Suppressor macrophage treated with lipopolysaccharide for 4 hours (primary cell): Measurements from ENCODE around the gene RBBP8.
A peak's percentile ranks its signal among the peaks of the same experiment; 100 is the strongest.

Experiments used
- DNase-seq: peaks from one replicate; pipeline ENCODE4 v3.0.0-alpha.2; 2020

The RBBP8 gene

GRCh38 chr18:23065234-23065806 lies 132.2 kb downstream of the RBBP8 start:
- DNase-seq: no peak

GRCh38 chr18:23066060-23066459 lies 132.9 kb downstream of the RBBP8 start:
- no peak for DNase-seq

GRCh38 chr18:23066504-23067039 lies 133.4 kb downstream of the RBBP8 start:
- DNase-seq: no peak

DNA sequence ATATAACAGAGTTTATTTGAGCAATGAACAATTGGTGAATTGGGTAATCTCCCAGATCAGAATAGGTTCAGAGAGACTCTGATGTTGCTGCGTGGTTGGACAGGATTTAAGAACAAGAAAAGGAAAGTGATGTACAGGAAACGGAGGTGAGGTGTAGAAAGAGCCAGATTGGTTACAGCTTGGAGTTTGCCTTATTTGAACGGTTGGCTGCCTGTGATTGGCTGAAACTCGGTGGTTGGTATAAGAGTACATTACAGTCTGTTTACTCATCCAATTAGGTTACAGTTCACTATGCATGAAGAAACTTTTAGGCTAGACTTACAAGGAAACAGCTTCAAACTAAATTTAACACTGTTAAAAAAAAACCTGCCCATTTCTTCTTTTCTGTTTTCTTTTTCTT lies 134.1 kb downstream of the RBBP8 start:
- no peak for DNase-seq

DNA sequence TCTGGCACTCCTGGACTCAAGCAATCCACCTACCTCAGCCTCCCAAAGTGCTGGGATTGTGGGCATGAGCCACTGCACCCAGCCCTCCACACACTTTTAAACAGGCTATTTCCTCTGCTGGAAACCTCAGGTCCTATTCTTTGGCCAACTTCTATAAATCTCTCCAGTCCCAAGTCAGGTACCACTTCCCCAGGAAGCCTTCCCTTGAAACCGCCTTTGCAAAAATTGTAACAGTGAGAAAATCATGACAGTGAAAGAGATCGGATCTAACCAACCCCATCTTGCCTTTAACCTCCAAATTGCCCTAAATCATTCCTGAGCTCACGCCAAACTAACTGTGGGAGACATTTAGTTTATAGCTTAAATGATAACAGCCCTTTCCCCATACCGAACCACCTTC lies 134.9 kb downstream of the RBBP8 start:
- DNase-seq: no peak

- DNase-seq: peak; percentile 55
Measured at GRCh38 chr18:23068570-23069310, 135.6 kb downstream of the RBBP8 start.

DNA sequence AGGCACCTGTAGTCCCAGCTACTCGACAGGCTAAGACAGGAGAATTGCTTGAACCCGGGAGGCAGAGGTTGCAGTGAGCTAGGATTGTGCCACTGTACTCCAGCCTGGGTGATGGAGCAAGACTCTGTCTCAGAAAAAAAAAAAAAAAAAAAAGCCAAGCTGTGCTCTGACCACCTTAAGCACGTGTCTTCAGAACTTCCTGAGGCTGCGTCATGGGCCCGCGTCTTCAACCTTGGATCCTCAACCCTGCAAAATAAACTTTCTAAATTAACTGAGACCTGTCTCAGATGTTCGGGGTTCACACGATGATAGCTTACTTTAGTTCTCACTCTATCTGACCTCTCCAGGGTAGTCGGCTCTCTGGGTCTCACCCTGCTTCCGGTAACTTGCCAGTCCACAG lies 136.4 kb downstream of the RBBP8 start:
- DNase-seq: no peak

DNA sequence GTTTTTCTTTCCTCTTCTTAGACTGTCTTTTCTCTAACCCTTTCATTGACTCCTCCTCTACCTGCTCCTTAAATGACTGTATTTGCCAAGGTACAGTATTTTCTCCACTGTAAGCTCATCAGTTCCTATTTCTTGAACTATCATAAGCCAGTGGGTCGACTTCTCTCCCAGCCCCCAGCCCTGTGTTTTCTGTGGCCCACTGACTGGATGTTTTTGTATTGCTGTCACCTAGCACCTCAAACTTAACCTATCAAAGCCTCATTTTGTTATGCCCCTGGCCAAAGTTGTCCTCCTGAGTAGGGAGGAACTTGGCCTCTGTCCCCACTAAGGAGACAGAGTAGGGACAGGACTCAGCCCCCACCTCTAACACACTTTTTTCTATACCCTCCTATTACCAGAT lies 136.8 kb downstream of the RBBP8 start:
- no peak for DNase-seq

DNA sequence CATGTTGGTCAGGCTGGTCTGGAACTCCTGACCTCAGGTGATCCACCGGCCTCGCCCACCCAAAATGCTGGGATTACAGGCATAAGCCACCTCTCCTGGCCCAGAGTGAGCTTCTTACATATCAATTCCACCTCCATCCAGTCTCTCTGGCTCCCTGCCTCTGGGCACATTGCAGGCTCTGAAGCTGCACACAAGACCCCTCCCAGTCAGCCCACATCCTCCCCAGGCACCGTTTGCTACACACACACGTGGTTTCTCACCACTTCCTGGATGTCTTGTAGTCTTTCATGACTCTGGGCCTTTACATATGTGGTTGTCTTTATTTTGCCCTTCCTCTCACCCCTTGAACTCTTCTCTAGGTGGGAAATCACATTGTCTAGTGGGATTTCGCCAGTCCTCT lies 138.2 kb downstream of the RBBP8 start:
- DNase-seq: no peak

DNA sequence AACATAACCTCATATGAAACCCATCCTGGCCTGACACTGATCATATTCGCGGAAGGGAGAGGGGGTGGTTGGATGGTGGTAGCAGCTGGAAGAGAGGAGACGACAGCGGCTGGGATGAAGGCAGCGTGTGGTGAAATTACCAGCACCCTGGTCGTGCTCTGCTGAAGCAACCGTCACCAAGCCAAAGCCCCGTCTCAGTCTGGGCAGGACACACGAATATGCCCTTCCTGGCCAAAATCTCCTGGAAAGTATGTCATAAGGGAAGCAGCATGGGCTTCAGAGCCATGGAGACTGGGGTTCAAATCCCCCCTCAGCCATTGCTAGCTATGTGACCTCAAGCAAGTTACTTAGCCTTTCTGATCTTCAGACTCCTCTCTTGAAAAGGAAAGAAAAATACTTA lies 139.0 kb downstream of the RBBP8 start:
- no peak for DNase-seq

- DNase-seq: no peak
Measured at GRCh38 chr18:23073996-23074606, 141.0 kb downstream of the RBBP8 start.
